ENCODE results near the gene CDH4. TPM values are rescaled to one million over a fixed set of nuclear protein-coding genes. Genes with fewer than 3 reads are reported as not detected.

Gene CDH4
- total RNA-seq, 1 experiment from 2014 or later = not detected

DNA sequence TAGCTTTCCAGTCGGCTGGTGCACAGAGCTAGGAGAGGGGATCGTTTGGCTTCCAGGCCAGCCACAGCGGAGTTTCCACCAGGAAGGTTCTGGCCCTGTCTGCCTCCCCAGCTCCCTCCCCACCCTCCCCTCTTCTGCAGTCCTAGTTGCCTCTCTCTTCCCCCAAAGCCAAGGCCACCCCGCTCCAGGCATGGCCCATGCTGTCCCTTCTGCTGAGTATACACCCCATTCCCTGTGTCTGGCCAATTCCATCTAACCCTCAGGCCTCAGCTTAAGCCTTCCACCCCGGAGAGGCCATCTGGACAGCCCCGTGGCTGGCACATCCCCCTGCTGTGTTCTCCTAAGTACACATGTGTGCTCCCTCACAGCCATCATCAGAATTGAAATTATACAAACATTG, 167.4 kb downstream of the CDH4 start:
- no peak overlapping the region for H2AFZ ChIP-seq
- H3K79me2 ChIP-seq (ENCODE audit: low read depth) = no peaks in the 10 kb centered on the region
- TF ChIP-seq, protein P1, sequence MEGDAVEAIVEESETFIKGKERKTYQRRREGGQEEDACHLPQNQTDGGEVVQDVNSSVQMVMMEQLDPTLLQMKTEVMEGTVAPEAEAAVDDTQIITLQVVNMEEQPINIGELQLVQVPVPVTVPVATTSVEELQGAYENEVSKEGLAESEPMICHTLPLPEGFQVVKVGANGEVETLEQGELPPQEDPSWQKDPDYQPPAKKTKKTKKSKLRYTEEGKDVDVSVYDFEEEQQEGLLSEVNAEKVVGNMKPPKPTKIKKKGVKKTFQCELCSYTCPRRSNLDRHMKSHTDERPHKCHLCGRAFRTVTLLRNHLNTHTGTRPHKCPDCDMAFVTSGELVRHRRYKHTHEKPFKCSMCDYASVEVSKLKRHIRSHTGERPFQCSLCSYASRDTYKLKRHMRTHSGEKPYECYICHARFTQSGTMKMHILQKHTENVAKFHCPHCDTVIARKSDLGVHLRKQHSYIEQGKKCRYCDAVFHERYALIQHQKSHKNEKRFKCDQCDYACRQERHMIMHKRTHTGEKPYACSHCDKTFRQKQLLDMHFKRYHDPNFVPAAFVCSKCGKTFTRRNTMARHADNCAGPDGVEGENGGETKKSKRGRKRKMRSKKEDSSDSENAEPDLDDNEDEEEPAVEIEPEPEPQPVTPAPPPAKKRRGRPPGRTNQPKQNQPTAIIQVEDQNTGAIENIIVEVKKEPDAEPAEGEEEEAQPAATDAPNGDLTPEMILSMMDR (conservative IDR thresholded peaks at IDR 0.05) = no peak
- no peak for TF ChIP-seq EZH2 (IDR thresholded peaks at IDR 0.05; ENCODE audit: low read depth)
- H4K20me1 ChIP-seq (ENCODE audit: insufficient read depth) = no peaks in the 10 kb centered on the region
- H3K4me1 ChIP-seq (replicated peaks; ENCODE audit: insufficient read depth) = no peaks in the 10 kb centered on the region
- peaks cover 90% of the 10 kb centered on the region for H3K27me3 ChIP-seq (ENCODE audit: insufficient read depth, low read depth)
- H3K9me3 ChIP-seq (ENCODE audit: insufficient read depth, low read depth) = no peaks in the 10 kb centered on the region
- no peak overlapping the region for H3K27ac ChIP-seq
- DNase-seq = no peak
- no peak overlapping the region for H3K4me2 ChIP-seq
- no peaks in the 10 kb centered on the region for H3K36me3 ChIP-seq (ENCODE audit: low read depth)
- ChIA-PET CTCF (no interaction called here), POLR2A (ENCODE audit: unreplicated experiment) (no interaction called here)
- intact Hi-C loops (cut with micrococcal nuclease; ENCODE audit: unreplicated experiment) = no loop called here
- BruUV-seq (replicated peaks) = no TSS peak
- H3K4me3 ChIP-seq = no peak overlapping the region
- peaks cover 6% of the 10 kb centered on the region; the same call in 1 of the 2 replicates for H3F3A ChIP-seq (ENCODE audit: insufficient read depth, low read depth)
- H3K9me2 ChIP-seq (ENCODE audit: insufficient read depth) = no peaks in the 10 kb centered on the region

DNA sequence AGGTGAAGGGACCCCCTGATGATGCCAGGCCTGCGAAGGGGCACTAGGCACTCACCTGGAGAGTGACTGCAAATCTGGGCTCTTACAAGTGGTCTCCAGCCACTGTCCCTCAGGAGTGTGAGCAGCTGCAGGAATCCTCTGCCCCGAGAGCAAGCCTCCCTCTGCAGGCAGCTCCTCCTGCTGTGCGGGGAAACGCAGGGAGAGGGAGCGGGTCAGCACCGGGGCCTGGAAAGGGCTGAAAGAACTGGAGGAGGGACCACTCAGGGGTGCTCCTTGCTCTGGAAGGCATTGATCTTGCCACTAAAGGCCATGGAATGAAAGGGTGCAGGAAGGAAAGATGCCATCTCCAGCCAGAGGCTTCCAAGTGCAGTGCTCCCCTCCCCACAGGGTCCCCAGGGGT, 168.0 kb downstream of the CDH4 start:
- no peaks in the 10 kb centered on the region for H3K36me3 ChIP-seq (ENCODE audit: low read depth)
- no peak overlapping the region for H3K4me3 ChIP-seq
- DNase-seq = no peak
- ChIA-PET CTCF (no interaction called here), POLR2A (ENCODE audit: unreplicated experiment) (no interaction called here)
- no peak overlapping the region for H2AFZ ChIP-seq
- no peaks in the 10 kb centered on the region for H3K9me3 ChIP-seq (ENCODE audit: insufficient read depth, low read depth)
- H3K27me3 ChIP-seq (ENCODE audit: insufficient read depth, low read depth) = peaks cover 84% of the 10 kb centered on the region
- H3F3A ChIP-seq (ENCODE audit: insufficient read depth, low read depth) = peaks cover 7% of the 10 kb centered on the region; the same call in 1 of the 2 replicates
- H3K9me2 ChIP-seq (ENCODE audit: insufficient read depth) = no peaks in the 10 kb centered on the region
- no peak overlapping the region for H3K27ac ChIP-seq
- BruUV-seq (replicated peaks) = no TSS peak
- H3K4me1 ChIP-seq (replicated peaks; ENCODE audit: insufficient read depth) = no peaks in the 10 kb centered on the region
- no peaks in the 10 kb centered on the region for H3K79me2 ChIP-seq (ENCODE audit: low read depth)
- intact Hi-C loops (cut with micrococcal nuclease; ENCODE audit: unreplicated experiment) = no loop called here
- TF ChIP-seq EZH2 (IDR thresholded peaks at IDR 0.05; ENCODE audit: low read depth) = no peak
- TF ChIP-seq, protein P1 (conservative IDR thresholded peaks at IDR 0.05) = no peak
- no peaks in the 10 kb centered on the region for H4K20me1 ChIP-seq (ENCODE audit: insufficient read depth)
- no peak overlapping the region for H3K4me2 ChIP-seq

DNA sequence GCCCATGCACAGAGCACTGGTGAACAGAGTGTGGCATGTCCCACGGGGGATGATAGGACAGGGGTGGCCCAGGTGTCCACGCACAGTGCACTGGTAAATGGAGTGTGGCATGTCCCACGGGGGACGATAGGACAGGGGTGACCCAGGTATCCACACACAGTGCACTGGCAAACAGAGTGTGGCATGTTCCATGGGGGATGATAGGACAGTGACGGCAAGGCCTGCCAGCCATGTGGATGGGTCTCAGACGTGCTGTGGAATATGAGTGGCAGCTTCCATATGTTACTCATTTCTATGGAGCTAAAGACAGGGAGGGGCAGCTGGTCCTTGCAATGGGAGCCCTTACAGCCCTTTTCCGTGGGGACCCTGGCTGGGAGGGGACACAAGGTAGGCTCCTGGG, 168.7 kb downstream of the CDH4 start:
- no peak for DNase-seq
- ChIA-PET POLR2A (ENCODE audit: unreplicated experiment) (no interaction called here), CTCF (no interaction called here)
- no peaks in the 10 kb centered on the region for H3K9me2 ChIP-seq (ENCODE audit: insufficient read depth)
- peaks cover 7% of the 10 kb centered on the region; the same call in 1 of the 2 replicates for H3F3A ChIP-seq (ENCODE audit: insufficient read depth, low read depth)
- H2AFZ ChIP-seq = no peak overlapping the region
- H3K4me1 ChIP-seq (replicated peaks; ENCODE audit: insufficient read depth) = no peaks in the 10 kb centered on the region
- no TSS peak for BruUV-seq (replicated peaks)
- H3K79me2 ChIP-seq (ENCODE audit: low read depth) = no peaks in the 10 kb centered on the region
- no peak for TF ChIP-seq EZH2 (IDR thresholded peaks at IDR 0.05; ENCODE audit: low read depth)
- TF ChIP-seq, protein P1 (conservative IDR thresholded peaks at IDR 0.05) = no peak
- intact Hi-C loops (cut with micrococcal nuclease; ENCODE audit: unreplicated experiment) = no loop called here
- H3K4me2 ChIP-seq = no peak overlapping the region
- H4K20me1 ChIP-seq (ENCODE audit: insufficient read depth) = no peaks in the 10 kb centered on the region
- H3K27me3 ChIP-seq (ENCODE audit: insufficient read depth, low read depth) = peaks cover 79% of the 10 kb centered on the region
- no peaks in the 10 kb centered on the region for H3K36me3 ChIP-seq (ENCODE audit: low read depth)
- no peak overlapping the region for H3K27ac ChIP-seq
- no peak overlapping the region for H3K4me3 ChIP-seq
- no peaks in the 10 kb centered on the region for H3K9me3 ChIP-seq (ENCODE audit: insufficient read depth, low read depth)
